SK-N-SH (cell line): ENCODE results near the gene CILP. TPM values are rescaled to one million over a fixed set of nuclear protein-coding genes. Genes with fewer than 3 reads are reported as not detected.
"Not testable (repeated sequence)": the region's sequence is repeated elsewhere in the genome, so short reads cannot be mapped to it uniquely, and the experiment has no call there.

Experiments
- CTCF ChIA-PET: fragments of 300-600, 350-600 bp; formaldehyde crosslinking; extraction: SDS; loops from one replicate; lab custom pipeline; 2021; lab: Yijun Ruan, JAX
- POLR2A ChIA-PET: fragments of 350-600 bp; sonication (Branson Sonifier 250); formaldehyde crosslinking; extraction: SDS; loops from one replicate; lab custom pipeline; 2020; ENCODE audit warnings: antibody characterized with exemption, inconsistent platforms; lab: Yijun Ruan, JAX
- DNase-seq: peaks from one replicate; pipeline ENCODE4 v3.0.0; 2012
- H2AFZ ChIP-seq: fragments of 200-600 bp; sonication (generic); 2 replicates; pipeline ENCODE4 v1.8.1; 2016; ENCODE audit warnings: antibody characterized with exemption, mild to moderate bottlenecking, low read depth
- H3F3A ChIP-seq: fragments of 200-600 bp; sonication (generic); replicated peaks from 2 replicates; pipeline ENCODE3; 2016; ENCODE audit warnings: antibody characterized with exemption, mild to moderate bottlenecking; ENCODE audit not compliant: insufficient read depth
- H3K27ac ChIP-seq, 2 experiments: fragments of 200-500 bp in 1 of 2; fragments of 200-600 bp in 1 of 2; sonication (Bioruptor generic) in 1 of 2; sonication (generic), shearing (Covaris generic) in 1 of 2; 2 replicates each; pipeline versions ENCODE4 v1.5.1 to v1.6.1; 2014 to 2016; ENCODE audit warnings: low read depth in 2 of 2, inconsistent platforms in 1 of 2, low read length in 1 of 2, mild to moderate bottlenecking in 1 of 2, mixed read lengths in 1 of 2
- H3K27me3 ChIP-seq: fragments of 200-600 bp; sonication (generic), shearing (Covaris generic); 2 replicates; pipeline ENCODE4 v1.6.1; 2016; ENCODE audit warnings: mixed run types; ENCODE audit not compliant: insufficient read depth
- H3K36me3 ChIP-seq, 2 experiments: fragments of 200-500 bp in 1 of 2; fragments of 200-600 bp in 1 of 2; sonication (Bioruptor generic) in 1 of 2; sonication (generic) in 1 of 2; replicated peaks in 1 of 2; 2 replicates each; pipeline versions ENCODE3 to v1.5.1; 2014 to 2016; ENCODE audit warnings: low read length in 1 of 2, mild to moderate bottlenecking in 1 of 2; ENCODE audit not compliant: insufficient read depth in 2 of 2, control insufficient read depth in 1 of 2
- H3K4me1 ChIP-seq, 2 experiments: fragments of 200-500 bp in 1 of 2; fragments of 200-600 bp in 1 of 2; sonication (Bioruptor generic) in 1 of 2; sonication (generic), shearing (Covaris generic) in 1 of 2; 2 replicates each; pipeline versions ENCODE4 v1.5.1 to v1.6.1; 2014 to 2016; ENCODE audit warnings: low read depth in 1 of 2, low read length in 1 of 2, mixed run types in 1 of 2; ENCODE audit not compliant: insufficient read depth in 2 of 2, control insufficient read depth in 1 of 2
- H3K4me2 ChIP-seq: fragments of 200-600 bp; sonication (generic), shearing (Covaris generic); 2 replicates; pipeline ENCODE4 v1.6.1; 2017; ENCODE audit warnings: mixed run types
- H3K4me3 ChIP-seq, 2 experiments: fragments of 200-500 bp in 1 of 2; fragments of 200-600 bp in 1 of 2; sonication (Bioruptor generic) in 1 of 2; sonication (generic), shearing (Covaris generic) in 1 of 2; 2 replicates each; pipeline versions ENCODE4 v1.5.1 to v1.8.1; 2014 to 2016; ENCODE audit warnings: low read depth in 2 of 2, inconsistent platforms in 1 of 2, low read length in 1 of 2, mild to moderate bottlenecking in 1 of 2, mixed read lengths in 1 of 2, moderate library complexity in 1 of 2
- H3K79me2 ChIP-seq: fragments of 200-600 bp; sonication (generic); 2 replicates; pipeline ENCODE4 v1.8.1; 2017; ENCODE audit warnings: mild to moderate bottlenecking; ENCODE audit not compliant: insufficient read depth
- H3K9ac ChIP-seq: fragments of 200-600 bp; sonication (generic); 2 replicates; pipeline ENCODE4 v1.6.1; 2017; ENCODE audit warnings: mixed run types
- H3K9me2 ChIP-seq: fragments of 200-600 bp; sonication (generic); 2 replicates; pipeline ENCODE4 v1.6.1; 2017; ENCODE audit warnings: mixed run types
- H3K9me3 ChIP-seq: fragments of 200-600 bp; sonication (generic); 2 replicates; pipeline ENCODE4 v1.6.1; 2017; ENCODE audit warnings: mixed run types, mild to moderate bottlenecking, moderate library complexity
- H4K20me1 ChIP-seq: fragments of 200-600 bp; sonication (generic); 2 replicates; pipeline ENCODE4 v1.6.1; 2017; ENCODE audit warnings: mild to moderate bottlenecking, mixed run types; ENCODE audit not compliant: insufficient read depth
- CHD2 ChIP-seq: fragments of 150-350 bp; IDR thresholded peaks from 2 replicates; pipeline ENCODE4 v1.6.1; 2018; ENCODE audit warnings: low read length; ENCODE audit not compliant: partially characterized antibody
- EP300 ChIP-seq, 2 experiments: IDR thresholded peaks; 2 replicates each; pipeline versions ENCODE4 v1.4.0 to v1.6.1; 2012; ENCODE audit warnings: borderline replicate concordance in 1 of 2, low read depth in 1 of 2, low read length in 1 of 2
- FOSL2 ChIP-seq: IDR thresholded peaks from 2 replicates; pipeline ENCODE4 v1.4.0; 2012; ENCODE audit warnings: low read depth, mild to moderate bottlenecking, moderate library complexity, borderline replicate concordance
- FOXM1 ChIP-seq: IDR thresholded peaks from 2 replicates; pipeline ENCODE4 v1.4.0; 2012; ENCODE audit warnings: low read depth, mild to moderate bottlenecking
- GATA2 ChIP-seq: sonication (generic); formaldehyde crosslinking; IDR thresholded peaks from 2 replicates; pipeline ENCODE4 v1.5.0; 2020; ENCODE audit warnings: mild to moderate bottlenecking, missing genetic modification reagents
- JUND ChIP-seq: IDR thresholded peaks from 2 replicates; pipeline ENCODE4 v1.4.0; 2012
- MXI1 ChIP-seq: IDR thresholded peaks from 2 replicates; pipeline ENCODE4 v1.6.1; 2012; ENCODE audit warnings: mild to moderate bottlenecking, low read depth, low read length, improper control_type of control experiment
- NFIC ChIP-seq: IDR thresholded peaks from 2 replicates; pipeline ENCODE4 v1.4.0; 2012; ENCODE audit warnings: borderline replicate concordance
- NRF1 ChIP-seq: IDR thresholded peaks from 2 replicates; pipeline ENCODE4 v1.6.1; 2012; ENCODE audit warnings: low read depth, mild to moderate bottlenecking, low read length
- RFX5 ChIP-seq: IDR thresholded peaks from 2 replicates; pipeline ENCODE4 v1.6.1; 2012; ENCODE audit warnings: mild to moderate bottlenecking, improper control_type of control experiment, low read length
- RXRA ChIP-seq: IDR thresholded peaks from 2 replicates; pipeline ENCODE4 v1.4.0; 2012; ENCODE audit warnings: low read depth, mild to moderate bottlenecking, borderline replicate concordance
- SIN3A ChIP-seq: IDR thresholded peaks from 2 replicates; pipeline ENCODE4 v1.6.1; 2012; ENCODE audit warnings: low read depth, mild to moderate bottlenecking, low read length, moderate library complexity, borderline replicate concordance
- TAF1 ChIP-seq: IDR thresholded peaks from 2 replicates; pipeline ENCODE4 v1.6.1; 2012; ENCODE audit warnings: low read depth, mild to moderate bottlenecking, low read length, moderate library complexity, borderline replicate concordance
- TCF12 ChIP-seq: IDR thresholded peaks from 2 replicates; pipeline ENCODE4 v1.4.0; 2012
- TEAD4 ChIP-seq: IDR thresholded peaks from 2 replicates; pipeline ENCODE4 v1.4.0; 2012; ENCODE audit warnings: mild to moderate bottlenecking, borderline replicate concordance; ENCODE audit not compliant: insufficient read depth
- WGBS: methylation state at CpG from one replicate; pipeline ENCODE4 v1.1.6; 2017; ENCODE audit warnings: low lambda C conversion rate; 5-methylcytosine and 5-hydroxymethylcytosine counted together
- polyA plus RNA-seq, 3 experiments: library from polyadenylated mRNA; depleted of rRNA; stranded (reverse); fragments of >200 nt; gene quantifications; 2 replicates each; pipeline ENCODE4 v1.2.3, GENCODE V29; 2012
- TF ChIP-seq, protein P1 (sequence below): IDR thresholded peaks from 2 replicates; pipeline ENCODE4 v1.6.1; 2012; ENCODE audit warnings: mild to moderate bottlenecking, low read depth, low read length, moderate library complexity
- TF ChIP-seq, protein P2 (sequence below): IDR thresholded peaks from 2 replicates; pipeline ENCODE4 v1.4.0; 2012; ENCODE audit warnings: low read depth
- TF ChIP-seq, protein P3 (sequence below): IDR thresholded peaks from 2 replicates; pipeline ENCODE4 v1.4.0; 2012; ENCODE audit warnings: low read depth, borderline replicate concordance

Gene CILP
- polyA plus RNA-seq, 1 of the 3 experiments (the other 2 are of a cell fraction): 0.03 TPM

DNA sequence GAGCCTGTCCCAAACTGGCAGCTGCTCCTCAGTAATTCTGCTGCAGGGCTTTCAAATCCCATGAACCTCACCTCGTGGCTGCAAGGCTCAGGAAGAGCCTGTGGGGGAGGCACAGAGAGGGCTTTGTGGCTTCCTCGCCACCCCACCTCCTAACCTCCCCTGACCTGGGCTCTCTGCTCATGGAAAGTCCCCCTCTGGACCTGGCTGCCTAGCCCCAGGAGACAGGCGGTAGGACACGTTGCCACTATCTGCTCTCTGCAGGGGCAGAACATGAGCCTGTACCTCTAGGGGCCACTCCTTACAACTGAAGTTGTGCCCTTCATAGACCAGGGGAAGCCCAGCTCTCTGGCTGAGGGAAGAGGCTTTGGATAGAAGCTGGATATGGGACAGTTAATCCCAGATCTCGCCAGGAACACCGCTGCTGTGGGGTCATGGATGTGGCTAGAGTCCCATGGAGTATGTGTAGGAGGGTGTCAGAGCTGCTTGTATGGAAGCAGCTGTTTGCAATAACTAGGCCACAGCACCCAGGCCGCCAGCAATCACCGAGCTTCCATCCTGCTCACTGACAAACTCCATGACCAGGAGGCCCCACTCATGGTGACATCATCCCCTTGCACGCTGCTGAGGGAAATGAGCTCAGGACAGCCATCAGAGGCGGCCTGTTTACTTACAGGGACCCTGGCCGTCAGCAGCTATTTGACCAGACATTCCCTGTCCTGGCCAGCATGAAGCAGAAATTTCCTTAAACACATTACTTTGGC, 34.0 kb upstream of the CILP start:
- no peak for DNase-seq
- POLR2A ChIA-PET: interaction anchor here (0.9 kb wide), 1 partner anchor 41 kb away, joined by 3 read pairs; the partner anchor contains the start of gene PARP16

DNA sequence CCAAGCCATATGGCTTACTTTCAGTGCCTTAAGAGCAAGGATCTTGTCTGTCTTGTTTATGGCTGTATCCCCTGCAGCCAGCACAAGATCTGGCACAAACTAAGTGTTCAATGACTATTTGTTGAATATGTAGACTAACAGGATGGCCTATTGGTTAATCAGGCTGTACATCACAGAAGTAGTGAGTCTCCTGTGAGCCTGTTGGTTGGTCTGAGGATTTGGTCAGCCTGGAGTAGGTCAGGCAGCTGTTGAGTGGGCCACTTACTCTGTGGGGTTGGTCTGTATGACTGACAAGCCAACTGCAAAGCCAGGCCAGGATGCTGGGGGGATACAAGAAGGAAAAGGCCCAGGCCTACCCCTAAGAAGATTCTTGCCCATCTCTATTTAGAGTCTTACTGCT, 33.4 kb upstream of the CILP start:
- Histone ChIP-seq H2AFZ (no peak overlapping the region), H3K36me3 (no peaks in the 10 kb centered on the region), H3K27ac (no peak overlapping the region), H3K4me1 (no peaks in the 10 kb centered on the region; a peak in 1 of 4 replicates), H3F3A (no peaks in the 10 kb centered on the region), H3K79me2 (no peaks in the 10 kb centered on the region), H3K4me3 (no peak overlapping the region), H3K27me3 (no peaks in the 10 kb centered on the region), H3K9ac (no peak overlapping the region), H3K9me3 (no peaks in the 10 kb centered on the region), H3K9me2 (no peaks in the 10 kb centered on the region), H3K4me2 (no peak overlapping the region), H4K20me1 (no peaks in the 10 kb centered on the region)
- POLR2A ChIA-PET: no interaction called here
- DNase-seq: no peak
- CTCF ChIA-PET: interaction anchor here (1.6 kb wide), 1 partner anchor 33 kb away, joined by 5 read pairs; the partner anchor contains the start of gene CILP
- no peak for TF ChIP-seq JUND
- TF ChIP-seq GATA2 (CRISPR knock-in tag): no peak
- no peak for TF ChIP-seq TCF12
- no peak for TF ChIP-seq FOSL2
- no peak for TF ChIP-seq TEAD4
- no peak for TF ChIP-seq NRF1
- no peak for TF ChIP-seq CHD2
- TF ChIP-seq RXRA: no peak
- no peak for TF ChIP-seq MXI1
- TF ChIP-seq RFX5: no peak
- TF ChIP-seq, protein P1, sequence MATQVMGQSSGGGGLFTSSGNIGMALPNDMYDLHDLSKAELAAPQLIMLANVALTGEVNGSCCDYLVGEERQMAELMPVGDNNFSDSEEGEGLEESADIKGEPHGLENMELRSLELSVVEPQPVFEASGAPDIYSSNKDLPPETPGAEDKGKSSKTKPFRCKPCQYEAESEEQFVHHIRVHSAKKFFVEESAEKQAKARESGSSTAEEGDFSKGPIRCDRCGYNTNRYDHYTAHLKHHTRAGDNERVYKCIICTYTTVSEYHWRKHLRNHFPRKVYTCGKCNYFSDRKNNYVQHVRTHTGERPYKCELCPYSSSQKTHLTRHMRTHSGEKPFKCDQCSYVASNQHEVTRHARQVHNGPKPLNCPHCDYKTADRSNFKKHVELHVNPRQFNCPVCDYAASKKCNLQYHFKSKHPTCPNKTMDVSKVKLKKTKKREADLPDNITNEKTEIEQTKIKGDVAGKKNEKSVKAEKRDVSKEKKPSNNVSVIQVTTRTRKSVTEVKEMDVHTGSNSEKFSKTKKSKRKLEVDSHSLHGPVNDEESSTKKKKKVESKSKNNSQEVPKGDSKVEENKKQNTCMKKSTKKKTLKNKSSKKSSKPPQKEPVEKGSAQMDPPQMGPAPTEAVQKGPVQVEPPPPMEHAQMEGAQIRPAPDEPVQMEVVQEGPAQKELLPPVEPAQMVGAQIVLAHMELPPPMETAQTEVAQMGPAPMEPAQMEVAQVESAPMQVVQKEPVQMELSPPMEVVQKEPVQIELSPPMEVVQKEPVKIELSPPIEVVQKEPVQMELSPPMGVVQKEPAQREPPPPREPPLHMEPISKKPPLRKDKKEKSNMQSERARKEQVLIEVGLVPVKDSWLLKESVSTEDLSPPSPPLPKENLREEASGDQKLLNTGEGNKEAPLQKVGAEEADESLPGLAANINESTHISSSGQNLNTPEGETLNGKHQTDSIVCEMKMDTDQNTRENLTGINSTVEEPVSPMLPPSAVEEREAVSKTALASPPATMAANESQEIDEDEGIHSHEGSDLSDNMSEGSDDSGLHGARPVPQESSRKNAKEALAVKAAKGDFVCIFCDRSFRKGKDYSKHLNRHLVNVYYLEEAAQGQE: no peak
- no peak for TF ChIP-seq TAF1
- TF ChIP-seq SIN3A: no peak
- no peak for TF ChIP-seq NFIC

More for the DNA sequence above, 34.0 kb upstream of the CILP start:
- no peaks in the 10 kb centered on the region for H3F3A ChIP-seq
- no peaks in the 10 kb centered on the region; a peak in 1 of 4 replicates for H3K4me1 ChIP-seq
- no peak overlapping the region for H3K27ac ChIP-seq
- TF ChIP-seq GATA2 (CRISPR knock-in tag) (no peak), EP300 (IDR thresholded peaks at IDR 0.05; ENCODE audit: borderline replicate concordance in 1 of 2, low read depth in 1 of 2, low read length in 1 of 2) (no peak), FOXM1 (no peak), MXI1 (no peak)
- TF ChIP-seq, protein P2, sequence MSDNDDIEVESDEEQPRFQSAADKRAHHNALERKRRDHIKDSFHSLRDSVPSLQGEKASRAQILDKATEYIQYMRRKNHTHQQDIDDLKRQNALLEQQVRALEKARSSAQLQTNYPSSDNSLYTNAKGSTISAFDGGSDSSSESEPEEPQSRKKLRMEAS: no peak
- TF ChIP-seq, protein P3, sequence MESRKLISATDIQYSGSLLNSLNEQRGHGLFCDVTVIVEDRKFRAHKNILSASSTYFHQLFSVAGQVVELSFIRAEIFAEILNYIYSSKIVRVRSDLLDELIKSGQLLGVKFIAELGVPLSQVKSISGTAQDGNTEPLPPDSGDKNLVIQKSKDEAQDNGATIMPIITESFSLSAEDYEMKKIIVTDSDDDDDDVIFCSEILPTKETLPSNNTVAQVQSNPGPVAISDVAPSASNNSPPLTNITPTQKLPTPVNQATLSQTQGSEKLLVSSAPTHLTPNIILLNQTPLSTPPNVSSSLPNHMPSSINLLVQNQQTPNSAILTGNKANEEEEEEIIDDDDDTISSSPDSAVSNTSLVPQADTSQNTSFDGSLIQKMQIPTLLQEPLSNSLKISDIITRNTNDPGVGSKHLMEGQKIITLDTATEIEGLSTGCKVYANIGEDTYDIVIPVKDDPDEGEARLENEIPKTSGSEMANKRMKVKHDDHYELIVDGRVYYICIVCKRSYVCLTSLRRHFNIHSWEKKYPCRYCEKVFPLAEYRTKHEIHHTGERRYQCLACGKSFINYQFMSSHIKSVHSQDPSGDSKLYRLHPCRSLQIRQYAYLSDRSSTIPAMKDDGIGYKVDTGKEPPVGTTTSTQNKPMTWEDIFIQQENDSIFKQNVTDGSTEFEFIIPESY: no peak
- no peaks in the 10 kb centered on the region for H3K79me2 ChIP-seq
- H3K27me3 ChIP-seq: no peaks in the 10 kb centered on the region
- H3K4me3 ChIP-seq: no peak overlapping the region
- no peaks in the 10 kb centered on the region for H3K9me3 ChIP-seq
- no peak overlapping the region for H2AFZ ChIP-seq
- CTCF ChIA-PET: interaction anchor here (1.1 to 1.6 kb wide), 3 partner anchors 25 to 51 kb away, joined by 3 to 5 read pairs (median 4); partner anchors contain the start of gene CILP
- no peaks in the 10 kb centered on the region for H3K36me3 ChIP-seq
- 83% methylated on average over 6 of the region's 11 CpGs for WGBS
- no peaks in the 10 kb centered on the region for H4K20me1 ChIP-seq
- no peaks in the 10 kb centered on the region for H3K9me2 ChIP-seq
- no peak overlapping the region for H3K9ac ChIP-seq
- no peak overlapping the region for H3K4me2 ChIP-seq

DNA sequence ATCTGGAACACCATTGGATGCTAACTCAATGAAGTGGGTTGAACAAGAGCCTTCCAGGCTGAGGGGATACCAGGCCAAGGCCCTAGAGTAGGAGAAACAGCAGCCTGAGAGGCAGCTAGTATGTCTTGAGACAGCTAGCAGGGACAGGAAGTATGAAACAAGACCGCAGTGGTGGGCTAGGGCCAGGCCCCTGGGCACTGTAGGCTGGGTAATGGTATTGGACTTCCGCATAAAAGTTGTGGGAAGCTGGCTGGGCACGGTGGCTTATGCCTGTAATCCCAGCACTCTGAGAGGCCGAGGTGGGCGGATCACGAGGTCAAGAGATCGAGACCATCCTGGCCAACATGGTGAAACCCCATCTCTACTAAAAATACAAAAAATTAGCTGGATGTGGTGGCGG, 25.2 kb upstream of the CILP start:
- WGBS: 96% methylated on average over 8 of the region's 8 CpGs
- POLR2A ChIA-PET: not testable (repeated sequence)
- CTCF ChIA-PET: interaction anchor here (0.8 kb wide), 1 partner anchor 61 kb away, joined by 4 read pairs; no protein-coding TSS in a partner anchor

More for the DNA sequence above, 25.2 kb upstream of the CILP start:
- DNase-seq, H3K4me1 ChIP-seq, H3K9me3 ChIP-seq, H2AFZ ChIP-seq, H3K9ac ChIP-seq, H3K36me3 ChIP-seq, H4K20me1 ChIP-seq, H3F3A ChIP-seq, H3K79me2 ChIP-seq, H3K27ac ChIP-seq, H3K4me2 ChIP-seq, H3K9me2 ChIP-seq, H3K27me3 ChIP-seq, H3K4me3 ChIP-seq: not testable (repeated sequence)
